Upper lobe of right lung (tissue), 1 donor: ENCODE results near the gene POFUT2. TPM values are rescaled to one million over a fixed set of nuclear protein-coding genes. Genes with fewer than 3 reads are reported as not detected.

ENCODE experiments used
- ATAC-seq: fragments of 200-7000 bp; cut with Tn5 transposase; one replicate; pipeline ENCODE4 v1.9.1; 2020; ENCODE audit warnings: mild to moderate bottlenecking, moderate library complexity
- DNase-seq: peaks from one replicate; pipeline ENCODE4 v3.0.0-alpha.2; 2020
- H3K27ac ChIP-seq: fragments of 200-600 bp; one replicate; pipeline ENCODE4 v1.8.0; 2022
- H3K27me3 ChIP-seq: fragments of 200-600 bp; one replicate; pipeline ENCODE4 v1.8.0; 2022; ENCODE audit warnings: mild to moderate bottlenecking
- H3K36me3 ChIP-seq: fragments of 200-600 bp; one replicate; pipeline ENCODE4 v1.8.0; 2022
- H3K4me1 ChIP-seq: fragments of 200-600 bp; one replicate; pipeline ENCODE4 v1.8.0; 2022
- H3K4me3 ChIP-seq: fragments of 200-600 bp; one replicate; pipeline ENCODE4 v1.8.0; 2022; ENCODE audit warnings: mild to moderate bottlenecking
- H3K9me3 ChIP-seq: fragments of 200-600 bp; one replicate; pipeline ENCODE4 v1.8.0; 2022
- CTCF ChIP-seq: fragments of 200-600 bp; IDR thresholded peaks from one replicate; pipeline ENCODE4 v1.8.0; 2022; ENCODE audit warnings: antibody characterized with exemption
- intact Hi-C: fragments of 100-400 bp; cut with DNase I; formaldehyde crosslinking; loops from one replicate; pipeline ENCODE4 v1.11.0; 2022
- total RNA-seq: library from RNA; stranded (reverse); fragmentation: NEBNext Ultra II Directional; extraction: Animal tissue kit (Norgen Biotek cat#: 25700); gene quantifications from one replicate; pipeline ENCODE4 v1.2.1, GENCODE V29; 2021
- donor health status: DM: no; HTN: yes; CAD: no; lungs with severe emphysema.

Gene POFUT2
- total RNA-seq, 1 donor from 2014 or later: 29.0 TPM

GRCh38 chr21:45228656-45229240 is 58.9 kb downstream of the POFUT2 start:
- no peaks in the 10 kb centered on the region for H3K9me3 ChIP-seq
- peaks cover 5% of the 10 kb centered on the region for H3K4me1 ChIP-seq
- intact Hi-C loops: no loop called here
- no peak overlapping the region for H3K4me3 ChIP-seq
- H3K36me3 ChIP-seq: peaks cover 1% of the 10 kb centered on the region
- no peak overlapping the region for H3K27ac ChIP-seq
- ATAC-seq (peak; percentile 6), DNase-seq (no peak)
- no peak for TF ChIP-seq CTCF
- H3K27me3 ChIP-seq: no peaks in the 10 kb centered on the region

GRCh38 chr21:45228171-45228641 is 59.5 kb downstream of the POFUT2 start:
- no peaks in the 10 kb centered on the region for H3K9me3 ChIP-seq
- no peak overlapping the region for H3K4me3 ChIP-seq
- H3K27ac ChIP-seq: no peak overlapping the region
- intact Hi-C loops: no loop called here
- no peak for TF ChIP-seq CTCF
- H3K36me3 ChIP-seq: peaks cover 6% of the 10 kb centered on the region
- no peaks in the 10 kb centered on the region for H3K27me3 ChIP-seq
- peak; percentile 42 for ATAC-seq
- peaks cover 5% of the 10 kb centered on the region for H3K4me1 ChIP-seq
- DNase-seq: no peak

GRCh38 chr21:45227735-45228134 is 60.0 kb downstream of the POFUT2 start:
- no peaks in the 10 kb centered on the region for H3K9me3 ChIP-seq
- peaks cover 11% of the 10 kb centered on the region for H3K36me3 ChIP-seq
- intact Hi-C loops: no loop called here
- H3K27me3 ChIP-seq: no peaks in the 10 kb centered on the region
- no peak for DNase-seq
- H3K27ac ChIP-seq: no peak overlapping the region
- ATAC-seq: no peak
- H3K4me1 ChIP-seq: peaks cover 5% of the 10 kb centered on the region
- H3K4me3 ChIP-seq: no peak overlapping the region
- TF ChIP-seq CTCF: no peak

DNA sequence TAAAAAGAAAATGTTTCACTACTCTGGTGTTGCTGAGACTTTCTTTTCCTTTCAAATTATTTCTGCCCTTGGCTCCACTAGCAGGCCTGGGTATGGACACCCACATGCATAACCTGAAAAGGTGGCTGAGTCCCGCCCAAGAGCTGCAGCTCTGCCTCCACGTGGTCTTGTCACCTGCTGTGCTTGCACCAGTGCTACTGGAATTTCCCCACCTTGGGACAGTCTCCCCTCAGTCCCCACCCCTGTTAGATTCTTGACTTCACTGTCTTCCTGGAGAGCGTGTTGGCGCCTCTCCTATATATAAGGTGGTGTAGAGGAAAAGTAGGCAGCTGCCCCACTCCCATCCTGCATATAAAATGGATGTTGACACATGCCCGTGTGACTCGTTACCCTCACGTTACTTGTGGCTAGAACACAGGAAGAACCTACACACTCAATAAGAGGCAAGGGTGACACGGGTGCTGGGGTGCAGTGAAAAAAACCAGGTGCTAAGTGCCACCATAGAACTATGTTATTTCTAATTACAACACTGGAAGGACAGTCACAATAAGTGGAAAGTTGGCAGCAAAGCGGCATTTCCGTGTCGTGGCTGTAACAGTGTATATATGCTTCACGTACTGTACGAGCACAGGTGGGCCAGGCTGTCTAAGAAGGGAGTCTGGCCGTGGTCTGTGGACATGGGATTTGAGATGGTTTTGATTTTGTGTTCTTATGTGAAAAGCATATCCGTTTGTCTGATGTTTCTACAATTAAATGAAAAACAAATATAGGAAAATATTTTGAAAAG is 61.0 kb downstream of the POFUT2 start:
- Histone ChIP-seq H3K27me3 (no peaks in the 10 kb centered on the region), H3K4me3 (no peak overlapping the region), H3K9me3 (no peaks in the 10 kb centered on the region), H3K4me1 (peaks cover 5% of the 10 kb centered on the region), H3K27ac (no peak overlapping the region), H3K36me3 (peaks cover 21% of the 10 kb centered on the region)
- intact Hi-C loops: no loop called here
- DNase-seq (no peak), ATAC-seq (no peak)
- TF ChIP-seq CTCF: no peak

DNA sequence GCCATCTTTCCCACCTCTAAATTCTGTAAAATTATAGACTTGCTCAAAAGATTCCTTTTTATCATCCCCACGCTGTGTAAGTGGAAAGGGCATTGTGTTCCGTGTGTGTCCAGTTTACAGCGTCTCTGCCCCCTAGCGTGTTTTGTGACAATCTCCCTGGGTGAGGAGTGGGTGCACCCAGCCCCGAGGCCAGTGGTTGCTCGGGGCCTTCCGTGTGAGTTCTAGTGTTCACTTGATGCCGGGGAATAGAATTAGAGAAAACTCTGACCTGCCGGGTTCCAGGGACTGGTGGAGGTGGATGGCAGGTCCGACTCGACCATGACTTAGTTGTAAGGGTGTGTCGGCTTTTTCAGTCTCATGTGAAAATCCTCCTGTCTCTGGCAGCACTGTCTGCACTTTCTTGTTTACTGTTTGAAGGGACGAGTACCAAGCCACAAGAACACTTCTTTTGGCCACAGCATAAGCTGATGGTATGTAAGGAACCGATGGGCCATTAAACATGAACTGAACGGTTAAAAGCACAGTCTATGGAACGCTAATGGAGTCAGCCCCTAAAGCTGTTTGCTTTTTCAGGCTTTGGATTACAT is 61.9 kb downstream of the POFUT2 start:
- intact Hi-C loops: no loop called here
- Histone ChIP-seq H3K36me3 (peaks cover 30% of the 10 kb centered on the region), H3K4me1 (peaks cover 5% of the 10 kb centered on the region), H3K4me3 (no peak overlapping the region), H3K27me3 (no peaks in the 10 kb centered on the region), H3K27ac (no peak overlapping the region), H3K9me3 (no peaks in the 10 kb centered on the region)
- ATAC-seq (no peak), DNase-seq (no peak)
- TF ChIP-seq CTCF: no peak
